K562 (cell line): ENCODE data around the gene GLI3. TPM values are rescaled to one million over a fixed set of nuclear protein-coding genes. Genes with fewer than 3 reads are reported as not detected.

Source experiments
- ATAC-seq: fragments of 200-7000 bp; cut with Tn5 transposase; 3 replicates; pipeline ENCODE4 v1.9.1; 2020; ENCODE audit warnings: moderate library complexity
- BruUV-seq: library from RNA; stranded (reverse); fragments of 400-500 nt; replicated peaks from 2 replicates; lab custom pipeline; 2021; lab: Mats Ljungman, UMichigan
- CTCF ChIA-PET: fragments of 300-600 bp; formaldehyde crosslinking; extraction: SDS; loops from one replicate; lab custom pipeline; 2021; ENCODE audit warnings: low intra/inter-chr PET ratio; lab: Yijun Ruan, JAX
- POLR2A ChIA-PET: fragments of 300-600, 350-650 bp; sonication (Branson Sonifier 250); formaldehyde crosslinking; extraction: SDS; loops from one replicate; lab custom pipeline; 2021; ENCODE audit warnings: antibody characterized with exemption, inconsistent platforms; lab: Yijun Ruan, JAX
- DNase-seq, 4 experiments: peaks; one replicate each; pipeline versions ENCODE4 v3.0.0 to v3.0.0-alpha.2; 2011 to 2018; ENCODE audit warnings: low spot score in 3 of 4, mixed read lengths in 3 of 4; ENCODE audit errors: extremely low read depth in 1 of 4
- FAIRE-seq: peaks from 2 replicates; lab custom pipeline; 2011; peaks lifted over from hg19 to GRCh38; lab: Jason Lieb, UNC
- H2AFZ ChIP-seq: 2 replicates; pipeline ENCODE4 v1.6.0; 2011; ENCODE audit warnings: low read depth, low read length, control low read depth, inconsistent platforms
- H3K27ac ChIP-seq: fragments of 200-600 bp; 3 replicates; pipeline ENCODE4 v1.8.0; 2011; ENCODE audit warnings: low read depth, mild to moderate bottlenecking, control low read depth, inconsistent platforms, low read length, moderate library complexity, mixed read lengths; ENCODE audit errors: extremely low read depth
- H3K27me3 ChIP-seq, 2 experiments: fragments of 300-600 bp in 1 of 2; 2 replicates in 1 of 2; 3 replicates in 1 of 2; pipeline versions ENCODE4 v1.6.0 to v1.8.0; 2011; ENCODE audit warnings: inconsistent platforms in 2 of 2, low read length in 2 of 2, mild to moderate bottlenecking in 1 of 2, mixed read lengths in 1 of 2, moderate library complexity in 1 of 2; ENCODE audit not compliant: control insufficient read depth in 2 of 2, insufficient read depth in 2 of 2
- H3K36me3 ChIP-seq: fragments of 300-600 bp; 3 replicates; pipeline ENCODE4 v1.8.0; 2011; ENCODE audit warnings: mild to moderate bottlenecking, low read length, inconsistent platforms; ENCODE audit not compliant: control insufficient read depth, insufficient read depth
- H3K4me1 ChIP-seq, 2 experiments: fragments of 200-600 bp in 1 of 2; replicated peaks in 1 of 2; 2 replicates in 1 of 2; 3 replicates in 1 of 2; pipeline versions ENCODE4 v1.5.1 to v1.8.0; 2011; ENCODE audit warnings: inconsistent platforms in 2 of 2, low read length in 2 of 2, mild to moderate bottlenecking in 1 of 2, mixed read lengths in 1 of 2, moderate library complexity in 1 of 2; ENCODE audit not compliant: control insufficient read depth in 2 of 2, insufficient read depth in 2 of 2
- H3K4me2 ChIP-seq: 2 replicates; pipeline ENCODE4 v1.6.1; 2011; ENCODE audit warnings: low read length, control low read depth, inconsistent platforms, mixed read lengths; ENCODE audit not compliant: insufficient read depth
- H3K4me3 ChIP-seq: fragments of 200-600 bp; sonication (generic), shearing (Covaris generic); 2 replicates; pipeline ENCODE4 v1.5.1; 2016; ENCODE audit warnings: control low read depth, inconsistent platforms
- H3K79me2 ChIP-seq: fragments of 200-600 bp; 3 replicates; pipeline ENCODE4 v1.8.0; 2011; ENCODE audit warnings: low read length, inconsistent platforms; ENCODE audit not compliant: control insufficient read depth, insufficient read depth
- H3K9ac ChIP-seq, 2 experiments: 2 replicates each; pipeline versions ENCODE4 v1.6.0 to v1.6.1; 2011; ENCODE audit warnings: low read depth in 2 of 2, low read length in 2 of 2, control low read depth in 1 of 2, inconsistent platforms in 1 of 2, mild to moderate bottlenecking in 1 of 2, mixed read lengths in 1 of 2; ENCODE audit not compliant: insufficient read depth in 1 of 2
- H3K9me1 ChIP-seq: one replicate; pipeline ENCODE4 v1.6.0; 2011; ENCODE audit warnings: inconsistent platforms, mild to moderate bottlenecking, low read length, moderate library complexity; ENCODE audit not compliant: control insufficient read depth, insufficient read depth
- H3K9me3 ChIP-seq: replicated peaks from 2 replicates; pipeline ENCODE4 v1.5.1; 2011; ENCODE audit warnings: low read depth, low read length, inconsistent platforms; ENCODE audit not compliant: control insufficient read depth, insufficient read depth
- H4K20me1 ChIP-seq: replicated peaks from 2 replicates; pipeline ENCODE4 v1.6.1; 2011; ENCODE audit warnings: low read length, inconsistent platforms, mixed read lengths; ENCODE audit not compliant: control insufficient read depth, insufficient read depth
- GTF2A2 ChIP-seq: IDR thresholded peaks from 2 replicates; pipeline ENCODE4 v1.6.1; 2016; ENCODE audit warnings: mild to moderate bottlenecking, missing genetic modification characterization, missing compliant biosample characterization
- HCFC1 ChIP-seq: IDR thresholded peaks from 2 replicates; pipeline ENCODE4 v1.6.1; 2012; ENCODE audit warnings: low read depth, low read length, improper control_type of control experiment
- NONO ChIP-seq, 2 experiments: fragments of 200-400 bp in 1 of 2; fragments of 450-650 bp in 1 of 2; formaldehyde crosslinking in 1 of 2; IDR thresholded peaks; 2 replicates each; pipeline ENCODE4 v1.6.1; 2017; ENCODE audit warnings: low read depth in 2 of 2, mild to moderate bottlenecking in 2 of 2, moderate library complexity in 2 of 2, low read length in 1 of 2
- SRF ChIP-seq, 2 experiments: fragments of 250-450, 450-650 bp in 1 of 2; sonication (Bioruptor Pico) in 1 of 2; sonication (generic) in 1 of 2; formaldehyde crosslinking; IDR thresholded peaks; 2 replicates each; pipeline versions ENCODE4 v1.5.0 to v1.5.1; 2020 to 2022; ENCODE audit warnings: mild to moderate bottlenecking in 1 of 2, missing genetic modification reagents in 1 of 2
- ZNF717 ChIP-seq: fragments of 250-450 bp; sonication (Bioruptor Pico); IDR thresholded peaks from 2 replicates; pipeline ENCODE4 v1.5.0; 2021
- WGBS: fragments of 100-300 bp; shearing (Covaris generic); methylation state at CpG from one replicate; pipeline ENCODE4 v1.1.6; 2016; ENCODE audit warnings: low coverage, mixed read lengths; ENCODE audit not compliant: insufficient coverage; ENCODE audit errors: missing lambda C conversion rate; 5-methylcytosine and 5-hydroxymethylcytosine counted together
- in situ Hi-C: fragments of 300-500 bp; cut with MboI; formaldehyde crosslinking; loops from 4 replicates; pipeline ENCODE4 v1.15.0; 2018; ENCODE audit warnings: inconsistent platforms, mixed read lengths
- intact Hi-C: fragments of 100-400 bp; cut with micrococcal nuclease; formaldehyde crosslinking; loops from 2 replicates; pipeline ENCODE4 v1.14.2; 2022
- polyA plus RNA-seq, 8 experiments: library from polyadenylated mRNA; depleted of rRNA in 4 of 8; stranded (reverse) in 5 of 8; unstranded in 3 of 8; fragments of >200 nt; fragmentation: Nextera tagmentation in 2 of 8; fragmentation: Illumina TruSeq in 1 of 8; extraction: Ambion mirVana in 2 of 8; extraction: Trizol in 1 of 8; gene quantifications; 2 replicates each; pipeline versions ENCODE4 v1.2.1 to v1.2.3, GENCODE V29; 2011 to 2014; ENCODE audit warnings: inconsistent platforms in 1 of 8, missing spikeins in 1 of 8
- total RNA-seq, 7 experiments: library from RNA; depleted of rRNA in 6 of 7; stranded (reverse); fragments of >200 nt in 6 of 7; fragmentation: Illumina TruSeq in 2 of 7; extraction: Trizol in 2 of 7; gene quantifications; 2 replicates each; pipeline versions ENCODE4 v1.2.1 to v1.2.3, GENCODE V29; 2011 to 2021; ENCODE audit warnings: low replicate concordance in 1 of 7

The GLI3 gene
- total and polyA plus RNA-seq, 9 of the 15 experiments (the other 6 are each of a cell fraction or from before 2014, with no cell fraction given) = 0.01 to 0.18 (median 0.07) TPM; not detected in 6

DNA sequence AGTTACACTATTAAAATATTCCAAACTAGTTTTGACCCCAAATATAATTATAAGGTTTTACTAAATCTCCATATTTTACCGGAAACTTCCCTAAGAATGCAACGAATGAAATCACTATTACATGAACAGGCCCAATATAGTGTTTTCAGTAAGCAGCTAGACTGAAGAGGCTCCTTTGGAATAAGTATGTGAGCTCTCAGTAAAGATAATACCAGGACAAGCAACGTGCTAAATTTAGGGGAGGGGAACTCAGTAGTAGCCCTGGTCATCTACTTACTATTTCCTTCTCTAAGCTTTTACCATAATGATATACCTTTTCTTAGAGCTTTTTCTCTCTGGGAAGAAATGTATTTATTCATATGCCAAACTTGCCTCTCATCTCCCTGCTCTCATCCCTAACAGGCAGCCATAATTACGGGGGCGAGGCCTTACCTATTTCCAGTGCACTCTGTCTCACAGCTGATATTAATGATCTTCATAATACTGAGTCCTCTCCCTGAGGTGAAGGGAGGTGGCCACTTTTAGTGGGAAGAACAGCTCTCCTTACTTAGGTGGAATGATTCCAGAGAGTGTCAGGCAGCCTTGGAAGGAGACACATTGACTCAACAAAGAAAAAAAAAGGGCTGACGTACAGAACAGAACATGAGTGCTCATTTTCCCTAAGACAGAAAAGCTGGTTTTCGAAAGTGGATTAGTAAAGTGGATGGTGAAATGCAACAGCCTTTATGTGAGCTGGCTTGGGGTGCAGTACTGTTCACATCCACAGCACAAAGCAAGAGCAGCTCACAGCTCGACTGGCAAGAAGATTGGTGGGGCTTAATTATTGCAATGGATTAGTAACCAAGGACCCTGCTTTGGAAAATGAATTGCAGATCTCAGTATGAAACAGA lies 165.4 kb downstream of the GLI3 start:
- peaks cover 0 to 6% of the 10 kb centered on the region in 2 experiments; a peak in 2 of 5 replicates for H3K27me3 ChIP-seq
- no peak for FAIRE-seq
- no peak for TF ChIP-seq GTF2A2 (tag)
- TF ChIP-seq NONO (IDR thresholded peaks at IDR 0.05; ENCODE audit: low read depth in 2 of 2, low read length in 1 of 2) = no peak
- no peak for TF ChIP-seq ZNF717 (CRISPR knock-in tag)
- TF ChIP-seq HCFC1 = no peak
- TF ChIP-seq SRF (CRISPR knock-in tag; IDR thresholded peaks at IDR 0.05) = no peak
- no peak overlapping the region for H2AFZ ChIP-seq
- no TSS peak for BruUV-seq
- ChIA-PET CTCF (no interaction called here), POLR2A (interaction anchor here (0.6 to 1.3 kb wide), 2 partner anchors 9 to 779 kb away, joined by 4 read pairs; no protein-coding TSS in a partner anchor)
- no peak overlapping the region for H3K9ac ChIP-seq
- 1% methylated on average over 8 of the region's 8 CpGs for WGBS
- no peaks in the 10 kb centered on the region for H3K9me3 ChIP-seq
- H3K4me2 ChIP-seq = no peak overlapping the region
- intact Hi-C loops = no loop called here
- no peaks in the 10 kb centered on the region for H4K20me1 ChIP-seq
- no peaks in the 10 kb centered on the region for H3K9me1 ChIP-seq
- no peak overlapping the region for H3K4me3 ChIP-seq
- no peak for DNase-seq
- H3K4me1 ChIP-seq = no peaks in the 10 kb centered on the region
- no peak for ATAC-seq
- in situ Hi-C loops = no loop called here
- H3K27ac ChIP-seq = no peak overlapping the region
- no peaks in the 10 kb centered on the region for H3K79me2 ChIP-seq
- H3K36me3 ChIP-seq = no peaks in the 10 kb centered on the region
